Stimulated activated CD4-positive, alpha-beta T cell treated with anti-CD3 and anti-CD28 coated beads, Interleukin-2, amount 100 ng/mL, for 4 hours (primary cell): ENCODE measurements around the gene TMIE.

ENCODE experiments used
- DNase-seq: peaks from one replicate; pipeline ENCODE4 v3.0.0-alpha.2; 2020; ENCODE audit warnings: low read depth

The TMIE gene

GRCh38 chr3:46669191-46669999, 31.8 kb upstream of the TMIE start:
- no peak for DNase-seq

DNA sequence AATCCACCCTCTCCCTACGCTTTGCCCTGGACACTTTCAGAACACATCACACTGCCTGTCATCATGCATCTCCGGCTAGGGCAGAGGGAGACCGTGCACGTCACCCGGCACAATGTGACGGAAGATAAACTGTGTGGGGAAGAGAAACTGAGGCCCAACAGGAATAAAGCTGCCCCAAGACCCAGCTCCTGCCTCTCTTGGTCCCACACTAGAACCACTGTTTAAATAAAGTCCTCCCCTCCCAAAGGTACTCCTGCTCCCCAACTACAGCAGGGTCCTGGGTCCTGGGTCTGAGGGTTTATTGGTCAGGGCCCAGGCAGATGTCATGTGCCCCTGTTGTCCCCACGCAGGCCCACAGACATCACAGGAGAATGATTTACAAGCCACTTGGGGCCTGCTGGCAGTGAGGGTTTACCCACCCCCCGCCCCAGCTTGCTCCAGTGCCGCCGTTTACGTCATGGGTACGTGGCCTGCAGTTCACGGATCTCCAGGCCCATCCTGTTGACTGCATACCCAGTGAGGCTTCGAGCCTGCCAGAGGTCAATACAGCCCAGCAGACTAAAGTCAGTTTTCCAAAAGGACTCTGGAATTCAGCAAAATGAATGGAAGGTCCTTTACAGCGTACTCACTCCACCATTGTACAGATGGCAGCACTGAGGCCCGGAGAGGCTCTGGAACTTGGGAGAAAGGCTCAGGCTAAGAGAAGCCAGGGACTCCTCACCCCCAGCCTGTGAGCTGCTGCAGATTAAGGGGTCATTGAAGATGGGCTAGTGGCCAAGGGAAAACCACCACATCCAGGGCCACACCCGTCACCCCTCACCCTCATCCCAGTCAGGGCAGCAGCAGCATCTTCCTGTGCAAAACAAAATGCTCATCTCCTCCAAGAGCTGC, 30.9 kb upstream of the TMIE start:
- DNase-seq: no peak

- no peak for DNase-seq
Measured at GRCh38 chr3:46670891-46671427, 30.2 kb upstream of the TMIE start.

DNA sequence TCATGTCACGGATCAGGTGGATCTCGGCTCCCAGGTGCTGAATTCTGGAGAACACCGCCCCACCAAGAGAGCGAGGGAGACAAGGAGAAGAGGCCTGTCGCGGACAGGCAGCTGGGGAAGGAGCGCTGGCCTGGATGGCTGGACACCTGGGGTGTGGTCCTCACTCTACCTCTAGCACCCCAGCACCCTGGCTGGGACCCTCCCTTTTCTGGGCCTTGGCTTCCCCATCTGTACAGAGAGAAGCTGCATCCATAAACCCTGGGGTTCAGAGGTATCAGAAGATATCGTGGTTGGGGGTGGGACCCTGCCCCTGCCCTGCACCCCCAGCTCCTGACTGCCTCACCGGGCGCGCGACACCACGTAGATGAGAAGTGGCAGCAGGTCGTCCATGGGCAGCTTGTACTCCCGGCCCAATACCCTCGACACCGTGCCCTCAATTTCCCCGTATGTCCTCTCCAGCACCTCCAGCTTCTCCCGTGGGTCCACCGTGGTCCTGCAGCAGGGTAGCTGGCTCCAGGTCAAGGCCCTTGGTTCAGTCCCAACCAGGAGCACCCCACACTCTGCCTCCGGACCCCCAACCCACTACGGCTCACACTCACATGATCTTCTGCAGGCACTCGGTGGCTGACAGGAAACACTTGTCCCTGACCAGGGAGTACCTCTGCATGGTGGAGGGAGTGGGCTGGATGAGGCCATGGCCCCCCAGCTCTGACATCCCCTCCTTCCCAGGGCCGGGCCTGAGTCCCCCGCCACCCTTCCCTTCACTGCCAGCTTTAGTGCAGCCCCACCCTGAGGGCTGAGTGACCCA, 29.4 kb upstream of the TMIE start:
- DNase-seq: no peak

- DNase-seq: no peak
Measured at GRCh38 chr3:46672349-46672695, 28.9 kb upstream of the TMIE start.

DNA sequence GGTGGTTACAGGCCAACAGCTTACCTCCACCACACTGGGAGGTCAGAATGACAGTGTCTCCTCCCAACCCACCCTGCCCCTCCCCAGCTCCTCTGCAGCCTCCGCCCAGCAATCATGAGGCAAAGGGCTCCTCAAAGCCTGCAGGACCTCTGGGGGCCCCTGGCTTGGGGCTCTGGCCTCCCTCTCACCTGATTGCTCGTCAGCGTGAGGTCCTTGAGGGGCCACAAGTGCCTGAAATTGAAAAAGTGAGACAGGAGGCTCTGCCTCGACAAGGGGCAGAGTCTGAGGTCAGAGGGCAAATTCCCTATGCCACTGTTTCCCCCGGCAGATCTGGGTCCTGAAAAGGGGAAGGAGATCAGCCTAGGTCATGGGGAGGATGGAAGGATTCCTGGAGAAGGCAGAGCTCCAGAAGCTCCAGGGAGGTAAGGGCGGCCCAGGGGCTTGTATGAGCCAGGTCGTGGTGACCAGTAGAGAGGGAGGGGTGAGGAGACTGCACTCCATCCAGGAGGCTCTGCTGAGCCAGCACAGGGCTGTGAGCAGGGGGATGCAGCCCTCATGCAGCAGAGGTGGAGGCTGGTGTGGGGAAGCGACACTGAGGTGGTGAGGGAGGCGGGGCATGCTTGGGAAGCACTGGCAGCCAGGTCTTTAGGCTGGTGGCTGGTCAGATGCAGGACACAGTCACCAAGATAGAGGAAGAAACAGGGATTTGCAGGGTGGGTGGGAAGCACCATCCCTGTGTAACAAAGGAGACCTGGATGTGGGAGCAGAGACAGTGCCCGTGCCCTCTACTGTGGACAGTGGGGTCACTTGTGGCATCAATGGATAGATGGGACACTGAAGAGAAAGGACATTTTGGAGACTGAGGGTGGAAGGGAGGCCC, 27.8 kb upstream of the TMIE start:
- no peak for DNase-seq

DNA sequence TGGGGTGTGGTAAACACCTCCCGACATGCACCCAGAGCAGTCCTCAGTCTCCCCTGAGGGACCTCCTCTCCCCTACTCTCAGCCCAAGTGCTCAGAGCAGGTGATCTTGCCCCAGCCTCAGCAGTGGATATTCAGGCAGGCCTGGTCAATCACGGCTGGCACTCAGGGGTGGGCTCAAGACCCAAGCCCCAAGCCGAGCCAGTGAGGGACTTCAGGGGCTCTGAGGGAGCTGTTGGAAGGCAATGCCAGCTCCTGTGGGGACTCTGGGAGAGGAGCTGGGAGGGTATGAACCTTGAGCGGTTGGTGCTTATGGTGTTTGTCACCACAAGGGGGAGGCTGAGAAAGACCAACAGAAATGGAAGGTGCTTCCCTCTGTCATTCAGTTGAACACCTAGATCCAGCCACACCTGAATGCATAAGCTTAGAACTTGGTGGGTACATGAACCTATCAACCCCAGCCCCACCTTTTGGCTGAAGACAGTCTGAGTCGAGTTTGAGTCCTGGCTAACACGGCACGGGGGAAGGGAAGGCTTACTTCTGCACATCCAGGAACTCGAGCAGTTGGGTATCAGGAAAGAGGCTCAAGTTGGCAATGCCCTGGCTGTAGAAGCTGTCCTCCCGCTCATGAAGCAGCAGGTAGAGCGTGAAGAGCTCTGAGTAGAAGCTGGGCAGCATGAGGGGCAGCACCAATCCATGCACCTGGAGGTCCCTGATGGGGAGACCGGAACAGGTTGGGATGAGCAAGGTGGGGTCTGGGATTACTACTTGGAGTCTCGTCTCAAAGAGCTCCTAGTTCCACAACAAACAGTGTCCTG, 27.0 kb upstream of the TMIE start:
- no peak for DNase-seq

GRCh38 chr3:46675426-46675825, 25.8 kb upstream of the TMIE start:
- DNase-seq: no peak

GRCh38 chr3:46675843-46676567, 25.2 kb upstream of the TMIE start:
- DNase-seq: no peak

DNA sequence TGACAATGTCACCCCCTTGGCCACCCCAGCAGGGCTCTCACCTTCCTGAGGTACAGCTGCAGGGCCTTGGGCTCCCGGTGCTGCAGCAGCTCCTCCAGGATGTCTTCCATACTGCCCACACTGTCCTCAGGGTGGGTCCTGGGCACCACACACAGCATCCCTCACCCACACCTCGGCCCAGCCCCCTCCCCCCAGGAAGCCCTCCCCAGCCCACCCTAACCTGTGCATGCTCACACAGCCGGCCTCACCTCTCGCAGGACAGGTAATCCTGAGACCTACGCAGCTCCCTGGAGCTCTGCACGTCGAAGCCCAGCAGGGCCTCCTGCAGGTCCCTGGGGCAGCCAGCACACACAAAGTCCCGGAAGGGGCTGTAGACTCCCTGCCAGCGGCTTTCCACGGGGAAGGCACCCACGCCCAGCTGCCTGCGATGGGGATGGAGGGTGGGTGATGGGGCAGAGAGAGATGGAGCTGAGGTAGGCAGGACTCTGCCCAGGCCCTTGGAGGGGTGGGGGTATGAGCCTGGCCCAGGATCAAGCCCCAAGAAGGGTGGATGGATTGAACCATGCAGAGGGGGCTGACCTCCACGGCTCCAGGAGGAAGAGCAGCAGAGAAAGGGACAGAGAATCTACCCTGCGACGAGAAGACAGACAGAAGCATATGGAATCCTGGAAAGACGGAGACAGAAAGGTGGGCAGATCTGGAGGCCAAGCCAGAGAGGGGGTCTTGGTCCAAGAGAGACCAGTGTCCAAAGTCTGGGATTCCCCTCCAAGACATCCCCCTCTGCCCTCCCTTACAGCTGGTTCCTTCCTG, 24.4 kb upstream of the TMIE start:
- no peak for DNase-seq

- no peak for DNase-seq
Measured at GRCh38 chr3:46677411-46677726, 23.8 kb upstream of the TMIE start.

DNA sequence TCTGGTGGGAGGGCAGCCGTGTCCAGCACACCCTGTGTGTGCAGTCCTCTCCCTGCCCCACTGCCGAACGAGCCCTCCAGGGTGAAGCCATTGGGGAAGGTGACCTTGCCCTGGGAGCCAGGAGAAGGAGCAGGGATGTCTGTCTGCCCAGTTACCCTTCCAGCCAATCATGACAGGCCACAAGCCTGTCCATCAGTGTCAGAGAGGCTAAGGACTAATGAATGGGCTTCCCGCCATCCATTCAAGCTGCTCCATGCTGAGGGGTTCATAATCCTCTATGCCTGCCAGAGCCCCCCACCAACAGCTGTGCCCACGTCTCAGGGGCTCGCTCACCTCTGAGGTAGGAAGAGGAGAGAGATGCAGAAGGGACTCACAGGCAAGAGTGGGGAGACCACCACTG, 22.9 kb upstream of the TMIE start:
- DNase-seq: no peak

DNA sequence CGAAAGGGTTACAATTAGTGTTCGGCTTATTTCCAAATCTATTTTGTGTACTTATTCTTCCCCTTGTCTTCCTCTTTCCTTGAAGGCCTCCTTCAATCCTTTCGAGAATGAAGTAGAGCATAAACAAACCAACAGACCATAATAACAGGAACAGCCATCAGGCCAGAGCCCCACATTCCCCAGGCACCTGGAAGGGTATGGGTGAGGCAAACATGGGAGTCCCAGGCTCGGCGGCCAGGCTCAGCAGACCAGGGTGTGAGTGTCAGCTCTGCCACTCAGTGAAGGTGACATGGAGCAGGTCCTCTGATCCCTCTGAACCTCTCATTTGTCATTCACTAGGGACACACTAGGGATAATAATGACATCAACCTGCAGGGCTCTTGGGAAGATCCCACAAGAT, 21.5 kb upstream of the TMIE start:
- DNase-seq: no peak

- DNase-seq: no peak
Measured at GRCh38 chr3:46680298-46680826, 20.8 kb upstream of the TMIE start.

GRCh38 chr3:46681387-46681786, 19.8 kb upstream of the TMIE start:
- DNase-seq: no peak

- no peak for DNase-seq
Measured at GRCh38 chr3:46681856-46682540, 19.2 kb upstream of the TMIE start.

DNA sequence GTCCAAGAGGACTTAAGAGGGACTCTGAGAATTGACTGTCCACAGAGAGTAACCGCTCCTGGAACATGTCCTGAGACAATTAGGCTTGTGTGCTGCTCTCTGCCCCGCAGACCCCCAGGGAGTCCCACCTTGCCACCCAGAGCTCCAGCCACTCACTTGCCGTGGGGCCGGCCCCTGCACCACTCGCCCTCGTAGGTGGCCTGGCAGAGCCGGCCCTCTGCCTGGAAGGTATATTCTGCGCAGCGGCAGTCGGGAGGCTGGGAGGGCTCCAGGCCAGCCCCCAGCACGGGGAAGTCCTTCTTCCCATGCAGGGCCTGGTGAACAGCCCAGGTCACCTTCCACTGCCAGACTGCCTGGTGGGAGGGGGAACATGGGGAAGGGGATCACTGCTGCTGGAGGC, 18.2 kb upstream of the TMIE start:
- no peak for DNase-seq

DNA sequence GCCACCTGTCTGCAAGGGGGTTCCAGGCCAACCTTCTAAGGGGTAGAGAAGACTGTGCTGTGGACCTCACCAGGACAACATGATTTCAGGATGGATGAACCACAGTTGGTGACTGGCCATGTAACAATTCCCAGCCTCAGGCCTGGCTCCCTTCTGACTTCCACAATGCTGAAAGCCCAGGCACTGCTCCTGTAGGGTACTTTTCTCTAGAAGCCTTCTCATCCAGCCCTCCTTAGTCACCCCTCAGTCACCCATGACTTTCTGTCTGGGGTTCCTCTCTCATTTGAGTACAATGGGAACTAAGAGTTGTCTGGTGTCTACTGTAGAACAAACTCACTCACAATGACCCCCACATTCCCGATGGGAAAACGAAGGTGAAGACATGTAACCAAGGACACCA, 16.3 kb upstream of the TMIE start:
- no peak for DNase-seq
